ENCODE results near the gene PPP1R12B. TPM values are rescaled to one million over a fixed set of nuclear protein-coding genes. Genes with fewer than 3 reads are reported as not detected.
"Not testable (repeated sequence)": the region's sequence is repeated elsewhere in the genome, so short reads cannot be mapped to it uniquely, and the experiment has no call there.

Gene PPP1R12B
- polyA plus RNA-seq, 1 donor, result 51.8 TPM

GRCh38 chr1:202483362-202483761, 134.9 kb downstream of the PPP1R12B start:
- not testable (repeated sequence) for H3K36me3 ChIP-seq (ENCODE audit: control insufficient read depth, insufficient read depth, low read length); H3K9me3 ChIP-seq (ENCODE audit: control insufficient read depth, low read depth, low read length); H3K27me3 ChIP-seq (ENCODE audit: control insufficient read depth, insufficient read depth, low read length); H3K27ac ChIP-seq (ENCODE audit: low read length); H3K4me1 ChIP-seq (ENCODE audit: control insufficient read depth, insufficient read depth, low read length); H3K4me3 ChIP-seq (ENCODE audit: low read length)
- DNase-seq, result peak in 1 of 2 donors; percentile 7
- no CpG with 5 or more reads among the region's 2 CpGs for WGBS (ENCODE audit: insufficient coverage, low lambda C conversion rate)

DNA sequence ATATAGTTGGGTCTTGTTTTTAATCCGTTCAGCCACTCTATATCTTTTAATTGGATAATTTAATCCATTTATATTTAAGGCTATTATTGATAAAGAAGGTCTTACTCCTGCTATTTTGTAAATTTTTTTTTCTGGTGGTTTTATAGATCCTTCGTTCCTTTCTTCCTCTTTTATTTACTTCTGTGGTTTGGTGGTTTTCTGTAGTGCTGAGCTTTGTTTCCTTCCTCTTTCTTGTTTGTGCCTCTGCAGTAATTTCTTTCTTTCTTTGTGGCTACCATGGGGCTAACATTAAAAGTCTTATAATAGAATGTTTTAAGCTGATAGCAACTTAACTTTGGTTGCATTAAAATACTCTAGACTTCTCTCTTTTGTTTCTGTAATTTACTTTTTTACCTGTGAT, 135.5 kb downstream of the PPP1R12B start:
- H3K4me3 ChIP-seq (ENCODE audit: low read length); DNase-seq; H3K9me3 ChIP-seq (ENCODE audit: control insufficient read depth, low read depth, low read length); H3K36me3 ChIP-seq (ENCODE audit: control insufficient read depth, insufficient read depth, low read length); H3K27ac ChIP-seq (ENCODE audit: low read length); H3K4me1 ChIP-seq (ENCODE audit: control insufficient read depth, insufficient read depth, low read length); H3K27me3 ChIP-seq (ENCODE audit: control insufficient read depth, insufficient read depth, low read length): not testable (repeated sequence)
- no CpG with 5 or more reads among the region's 2 CpGs for WGBS (ENCODE audit: insufficient coverage, low lambda C conversion rate)

- H3K36me3 ChIP-seq (ENCODE audit: control insufficient read depth, insufficient read depth, low read length); H3K27ac ChIP-seq (ENCODE audit: low read length); DNase-seq; H3K4me1 ChIP-seq (ENCODE audit: control insufficient read depth, insufficient read depth, low read length); H3K27me3 ChIP-seq (ENCODE audit: control insufficient read depth, insufficient read depth, low read length); H3K9me3 ChIP-seq (ENCODE audit: control insufficient read depth, low read depth, low read length); H3K4me3 ChIP-seq (ENCODE audit: low read length): not testable (repeated sequence)
- WGBS (ENCODE audit: insufficient coverage, low lambda C conversion rate), result no CpG with 5 or more reads among the region's 3 CpGs
These were observed 136.3 kb downstream of the PPP1R12B start for GRCh38 chr1:202484820-202485219.

GRCh38 chr1:202488178-202488649, 139.7 kb downstream of the PPP1R12B start:
- DNase-seq; H3K4me1 ChIP-seq (ENCODE audit: control insufficient read depth, insufficient read depth, low read length); H3K4me3 ChIP-seq (ENCODE audit: low read length); H3K9me3 ChIP-seq (ENCODE audit: control insufficient read depth, low read depth, low read length); H3K27ac ChIP-seq (ENCODE audit: low read length); H3K27me3 ChIP-seq (ENCODE audit: control insufficient read depth, insufficient read depth, low read length); H3K36me3 ChIP-seq (ENCODE audit: control insufficient read depth, insufficient read depth, low read length): not testable (repeated sequence)
- WGBS (ENCODE audit: insufficient coverage, low lambda C conversion rate), result no CpG with 5 or more reads among the region's 6 CpGs

DNA sequence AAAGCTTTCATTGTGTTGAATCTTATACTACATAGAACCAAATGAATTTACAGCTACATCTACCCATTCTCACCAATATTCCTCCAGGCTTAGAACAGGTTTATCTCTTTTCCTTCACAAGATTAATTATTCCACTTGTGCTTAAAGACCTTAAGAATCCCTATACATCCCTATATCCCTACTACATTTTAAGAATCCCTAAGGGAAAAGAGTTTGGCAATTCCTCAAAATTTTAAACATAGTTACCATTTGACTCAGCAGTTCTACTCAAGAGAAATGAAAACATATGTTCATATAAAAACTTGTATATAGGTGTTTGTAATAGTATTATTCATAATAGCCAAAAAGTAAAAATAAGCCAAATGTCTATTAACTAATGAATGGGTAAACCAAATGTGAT, 140.6 kb downstream of the PPP1R12B start:
- H3K4me1 ChIP-seq (ENCODE audit: control insufficient read depth, insufficient read depth, low read length); DNase-seq; H3K27me3 ChIP-seq (ENCODE audit: control insufficient read depth, insufficient read depth, low read length); H3K9me3 ChIP-seq (ENCODE audit: control insufficient read depth, low read depth, low read length); H3K36me3 ChIP-seq (ENCODE audit: control insufficient read depth, insufficient read depth, low read length); H3K4me3 ChIP-seq (ENCODE audit: low read length); H3K27ac ChIP-seq (ENCODE audit: low read length): not testable (repeated sequence)

GRCh38 chr1:202493112-202493511, 144.6 kb downstream of the PPP1R12B start:
- not testable (repeated sequence) for DNase-seq; H3K27ac ChIP-seq (ENCODE audit: low read length); H3K27me3 ChIP-seq (ENCODE audit: control insufficient read depth, insufficient read depth, low read length); H3K4me1 ChIP-seq (ENCODE audit: control insufficient read depth, insufficient read depth, low read length); H3K9me3 ChIP-seq (ENCODE audit: control insufficient read depth, low read depth, low read length); H3K4me3 ChIP-seq (ENCODE audit: low read length)
- no CpG with 5 or more reads among the region's 3 CpGs for WGBS (ENCODE audit: insufficient coverage, low lambda C conversion rate)
- H3K36me3 ChIP-seq (ENCODE audit: control insufficient read depth, insufficient read depth, low read length), result peaks cover 14% of the 10 kb centered on the region

DNA sequence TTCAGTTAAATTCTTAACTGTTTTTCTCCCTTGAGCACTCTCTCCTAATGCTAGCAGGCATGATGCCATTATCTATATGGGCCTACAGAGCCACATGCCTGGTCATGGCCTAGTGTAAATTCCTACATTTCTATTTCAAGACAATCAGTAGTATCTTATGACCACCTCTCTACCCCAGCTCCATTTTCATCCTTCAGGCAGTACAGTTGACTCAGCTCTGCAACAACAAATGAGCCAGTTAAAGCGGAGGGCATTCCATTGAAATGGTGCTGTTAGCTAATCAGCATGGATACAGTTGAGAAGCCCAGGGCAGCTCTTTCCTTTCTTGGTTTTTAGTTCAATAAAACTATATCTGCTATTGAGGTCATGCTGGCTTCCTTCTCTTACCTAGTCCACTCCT, 150.0 kb downstream of the PPP1R12B start:
- Histone ChIP-seq H3K4me3 (ENCODE audit: low read length) (no peak overlapping the region), H3K27me3 (ENCODE audit: control insufficient read depth, insufficient read depth, low read length) (no peaks in the 10 kb centered on the region), H3K27ac (ENCODE audit: low read length) (no peak overlapping the region), H3K9me3 (ENCODE audit: control insufficient read depth, low read depth, low read length) (no peaks in the 10 kb centered on the region), H3K4me1 (ENCODE audit: control insufficient read depth, insufficient read depth, low read length) (no peaks in the 10 kb centered on the region), H3K36me3 (ENCODE audit: control insufficient read depth, insufficient read depth, low read length) (peaks cover 12% of the 10 kb centered on the region)
- DNase-seq, result no peak
- WGBS (ENCODE audit: insufficient coverage, low lambda C conversion rate), result no CpG with 5 or more reads among the region's 1 CpG

GRCh38 chr1:202499997-202500396, 151.5 kb downstream of the PPP1R12B start:
- not testable (repeated sequence) for H3K27ac ChIP-seq (ENCODE audit: low read length); H3K4me1 ChIP-seq (ENCODE audit: control insufficient read depth, insufficient read depth, low read length); H3K27me3 ChIP-seq (ENCODE audit: control insufficient read depth, insufficient read depth, low read length); H3K9me3 ChIP-seq (ENCODE audit: control insufficient read depth, low read depth, low read length); DNase-seq; H3K4me3 ChIP-seq (ENCODE audit: low read length)
- 100% methylated on average over 1 of the region's 3 CpGs for WGBS (ENCODE audit: insufficient coverage, low lambda C conversion rate)
- peaks cover 14% of the 10 kb centered on the region for H3K36me3 ChIP-seq (ENCODE audit: control insufficient read depth, insufficient read depth, low read length)

DNA sequence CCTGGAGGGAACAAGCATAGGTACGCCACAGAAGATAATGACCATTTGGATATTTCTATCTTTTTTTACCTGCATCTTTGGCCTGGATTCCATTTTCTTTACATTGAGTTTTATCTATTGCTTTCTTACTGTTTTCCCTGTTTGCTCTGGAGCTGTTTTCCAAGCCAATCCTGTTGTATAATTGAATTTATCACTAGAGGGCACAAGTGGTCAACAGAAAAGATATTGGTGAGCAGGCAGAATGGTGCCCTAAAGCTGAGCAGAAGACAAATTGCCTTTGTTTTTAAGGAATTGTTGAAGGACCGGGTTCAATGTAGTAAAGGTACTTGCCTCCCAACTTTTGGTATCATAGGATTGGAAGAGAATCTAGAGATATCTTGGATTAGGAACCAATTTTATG, 152.8 kb downstream of the PPP1R12B start:
- no peaks in the 10 kb centered on the region for H3K27me3 ChIP-seq (ENCODE audit: control insufficient read depth, insufficient read depth, low read length)
- H3K4me3 ChIP-seq (ENCODE audit: low read length), result no peak overlapping the region
- H3K36me3 ChIP-seq (ENCODE audit: control insufficient read depth, insufficient read depth, low read length), result peaks cover 7% of the 10 kb centered on the region
- no peaks in the 10 kb centered on the region for H3K4me1 ChIP-seq (ENCODE audit: control insufficient read depth, insufficient read depth, low read length)
- no peaks in the 10 kb centered on the region for H3K9me3 ChIP-seq (ENCODE audit: control insufficient read depth, low read depth, low read length)
- DNase-seq, result peak in 1 of 2 donors; percentile 8
- H3K27ac ChIP-seq (ENCODE audit: low read length), result no peak overlapping the region
- no CpG with 5 or more reads among the region's 2 CpGs for WGBS (ENCODE audit: insufficient coverage, low lambda C conversion rate)

- WGBS (ENCODE audit: insufficient coverage, low lambda C conversion rate), result 61% methylated on average over 3 of the region's 4 CpGs
- Histone ChIP-seq H3K9me3 (ENCODE audit: control insufficient read depth, low read depth, low read length) (no peaks in the 10 kb centered on the region), H3K4me1 (ENCODE audit: control insufficient read depth, insufficient read depth, low read length) (no peaks in the 10 kb centered on the region), H3K4me3 (ENCODE audit: low read length) (no peak overlapping the region), H3K27me3 (ENCODE audit: control insufficient read depth, insufficient read depth, low read length) (no peaks in the 10 kb centered on the region), H3K27ac (ENCODE audit: low read length) (peak overlapping the region; percentile 16), H3K36me3 (ENCODE audit: control insufficient read depth, insufficient read depth, low read length) (peaks cover 7% of the 10 kb centered on the region)
- DNase-seq, result peak in 1 of 2 donors; percentile 9
These were observed 156.9 kb downstream of the PPP1R12B start for GRCh38 chr1:202505356-202505755.

DNA sequence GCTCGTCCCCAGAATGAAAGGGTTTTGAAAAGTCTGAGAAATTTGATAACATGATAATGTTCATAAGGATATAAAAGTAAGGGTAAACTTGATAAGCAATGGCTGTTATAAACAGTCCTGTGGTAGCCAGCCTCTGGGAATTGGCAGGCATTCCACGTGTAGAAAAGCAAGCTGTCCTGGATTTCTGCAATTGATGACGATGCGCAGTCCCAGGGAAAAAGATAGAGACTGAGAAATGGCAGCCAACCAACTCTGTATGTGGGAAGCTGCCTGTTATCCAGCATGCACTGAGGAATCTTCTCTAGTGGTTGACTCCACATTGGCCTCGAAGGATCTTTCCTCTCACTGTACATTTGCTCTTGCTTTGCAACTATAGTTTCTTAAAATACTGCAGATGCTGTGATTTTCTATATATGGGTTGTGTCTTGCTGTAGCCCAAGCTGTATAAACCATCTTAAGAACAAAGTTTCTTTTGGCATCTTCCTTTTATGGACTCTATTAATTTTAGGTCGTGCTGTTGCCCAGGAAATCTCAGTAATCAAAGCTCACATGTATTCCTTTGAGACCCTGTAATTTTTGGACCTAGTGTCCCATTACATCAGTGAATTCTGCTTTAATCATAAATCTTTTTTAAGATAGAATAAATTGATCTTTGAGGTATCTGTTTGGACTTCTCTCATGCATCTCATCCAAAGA, 157.5 kb downstream of the PPP1R12B start:
- not testable (repeated sequence) for H3K9me3 ChIP-seq (ENCODE audit: control insufficient read depth, low read depth, low read length); H3K27me3 ChIP-seq (ENCODE audit: control insufficient read depth, insufficient read depth, low read length); H3K4me1 ChIP-seq (ENCODE audit: control insufficient read depth, insufficient read depth, low read length); H3K4me3 ChIP-seq (ENCODE audit: low read length); H3K36me3 ChIP-seq (ENCODE audit: control insufficient read depth, insufficient read depth, low read length)
- WGBS (ENCODE audit: insufficient coverage, low lambda C conversion rate), result no CpG with 5 or more reads among the region's 6 CpGs
- peak; percentile 19 to 31 for DNase-seq
- peak overlapping the region; percentile 62 for H3K27ac ChIP-seq (ENCODE audit: low read length)
